HG03342 (cell line): ENCODE measurements around the gene MRPL30.
A peak's percentile ranks its signal among the peaks of the same experiment; 100 is the strongest.
"Not testable (repeated sequence)": the region's sequence is repeated elsewhere in the genome, so short reads cannot be mapped to it uniquely, and the experiment has no call there.

ENCODE experiments used
- ATAC-seq: cut with Tn5 transposase; IDR thresholded peaks from one replicate; pipeline ENCODE4 v1.9.1; 2021; ENCODE audit warnings: mild to moderate bottlenecking, moderate library complexity; ENCODE audit not compliant: unreplicated experiment

MRPL30 gene

GRCh38 chr2:99180755-99181623 is at the start of gene MRPL30, which contains the start of gene MITD1:
TSS of gene MRPL30 (plus strand) at chr2:99181184. CDS start at chr2:99186204, 5,020 bp downstream.
TSS of gene MITD1 (minus strand) at chr2:99181058. CDS start at chr2:99180981, 77 bp downstream.
- ATAC-seq: peak; percentile 93

- ATAC-seq: not testable (repeated sequence)
These were observed 45.9 kb upstream of the MRPL30 start for GRCh38 chr2:99135044-99135556.

- ATAC-seq: no peak
These were observed 42.0 kb upstream of the MRPL30 start for GRCh38 chr2:99139003-99139402.

- ATAC-seq: peak; percentile 1
These were observed 40.7 kb upstream of the MRPL30 start for GRCh38 chr2:99140056-99140859.

- peak; percentile 26 for ATAC-seq
These were observed 40.2 kb upstream of the MRPL30 start for GRCh38 chr2:99140860-99141109.

- peak; percentile 86 for ATAC-seq
These were observed 39.6 kb upstream of the MRPL30 start, which contains the start of gene C2orf15 for GRCh38 chr2:99141110-99142108. TSS of gene C2orf15 (plus strand) at chr2:99141707. CDS start at chr2:99150559, 8,852 bp downstream.

GRCh38 chr2:99150706-99151105 is 30.3 kb upstream of the MRPL30 start:
- no peak for ATAC-seq

- ATAC-seq: no peak
These were observed 28.6 kb upstream of the MRPL30 start for GRCh38 chr2:99152199-99152895.

- ATAC-seq: no peak
These were observed 26.9 kb upstream of the MRPL30 start for GRCh38 chr2:99153921-99154604.

GRCh38 chr2:99154643-99155536 is 26.1 kb upstream of the MRPL30 start, which contains the start of the genes LIPT1 and TSGA10:
TSS of gene LIPT1 (plus strand) at chr2:99154967. CDS start at chr2:99161958, 6,991 bp downstream.
TSS of gene TSGA10 (minus strand) at chr2:99154942. CDS start at chr2:99109439, 45,503 bp downstream.
- ATAC-seq: peak; percentile 96

- ATAC-seq: no peak
These were observed 24.1 kb upstream of the MRPL30 start for GRCh38 chr2:99156891-99157290.

GRCh38 chr2:99158599-99158998 is 22.4 kb upstream of the MRPL30 start:
- ATAC-seq: no peak

- no peak for ATAC-seq
These were observed 21.4 kb upstream of the MRPL30 start for GRCh38 chr2:99159594-99159993.

GRCh38 chr2:99166218-99166617 is 14.8 kb upstream of the MRPL30 start:
- ATAC-seq: no peak

- no peak for ATAC-seq
These were observed 11.4 kb upstream of the MRPL30 start for GRCh38 chr2:99169534-99169933.

- no peak for ATAC-seq
These were observed 9.4 kb upstream of the MRPL30 start for GRCh38 chr2:99171377-99172140.

- ATAC-seq: no peak
These were observed 628 bp downstream of the MRPL30 start for GRCh38 chr2:99181624-99182000.
